Upper lobe of left lung (tissue), 4 donors: ENCODE results near the gene ASF1A.

ENCODE experiments used
- EP300 ChIP-seq, 4 donors: sonication (generic); formaldehyde crosslinking; IDR thresholded peaks; one replicate each; pipeline ENCODE4 v1.5.1; 2017; ENCODE audit warnings: antibody characterized with exemption in 4 of 4, control low read depth in 2 of 4
- POLR2A ChIP-seq, 4 donors: fragments of 450-650 bp; IDR thresholded peaks; one replicate each; pipeline ENCODE4 v1.5.1; 2016 to 2017; ENCODE audit warnings: antibody characterized with exemption in 4 of 4, mild to moderate bottlenecking in 2 of 4

GRCh38 chr6:118889163-118889562 is 4.8 kb upstream of the ASF1A start:
- no peak for TF ChIP-seq POLR2A (IDR thresholded peaks at IDR 0.05)
- no peak for TF ChIP-seq EP300 (IDR thresholded peaks at IDR 0.05)
